HCT116 (cell line): ENCODE results near the gene UTP15. TPM values are rescaled to one million over a fixed set of nuclear protein-coding genes. Genes with fewer than 3 reads are reported as not detected.

ENCODE experiments used
- ATAC-seq: fragments of 200-7000 bp; cut with Tn5 transposase; 2 replicates; pipeline ENCODE4 v1.9.1; 2020; ENCODE audit warnings: mild to moderate bottlenecking, moderate library complexity
- BruUV-seq: library from RNA; stranded (reverse); fragments of 400-500 nt; replicated peaks from 2 replicates; lab custom pipeline; 2021; lab: Mats Ljungman, UMichigan
- CTCF ChIA-PET: fragments of 300-600 bp; sonication (Branson Sonifier 250); formaldehyde crosslinking; loops from one replicate; lab custom pipeline; 2021; ENCODE audit warnings: antibody characterized with exemption; lab: Charles Lee
- POLR2A ChIA-PET: fragments of 300-600, 350-600 bp; sonication (Branson Sonifier 250); formaldehyde crosslinking; loops from one replicate; lab custom pipeline; 2021; ENCODE audit warnings: antibody characterized with exemption; lab: Charles Lee
- RAD21 ChIA-PET, 2 experiments: fragments of 300-600 bp; sonication (Branson Sonifier 250); formaldehyde crosslinking; loops; one replicate each; lab custom pipeline; 2023; ENCODE audit warnings: low total read pairs in 2 of 2; ENCODE audit not compliant: uncharacterized antibody in 2 of 2, unreplicated experiment in 2 of 2, low non-redundant PET in 1 of 2; lab: Charles Lee
- DNase-seq: peaks from one replicate; pipeline ENCODE4 v3.0.0-alpha.2; 2010; ENCODE audit warnings: low read depth, low spot score
- H2AFZ ChIP-seq: fragments of 200-600 bp; shearing (Covaris generic), sonication (generic); 2 replicates; pipeline ENCODE4 v1.6.1; 2017; ENCODE audit warnings: low read depth, mixed run types, mixed read lengths, antibody characterized with exemption, low read length; ENCODE audit not compliant: poor library complexity, severe bottlenecking
- H3K27ac ChIP-seq: 2 replicates; pipeline ENCODE4 v1.5.1; 2012; ENCODE audit warnings: low read depth, low read length
- H3K27me3 ChIP-seq: fragments of 200-600 bp; sonication (generic); 2 replicates; pipeline ENCODE4 v1.6.1; 2016; ENCODE audit warnings: mixed run types, low read length, mixed read lengths; ENCODE audit not compliant: insufficient read depth
- H3K36me3 ChIP-seq, 2 experiments: fragments of 200-500 bp in 1 of 2; fragments of 200-600 bp in 1 of 2; sonication (Bioruptor generic) in 1 of 2; sonication (generic) in 1 of 2; 2 replicates each; pipeline versions ENCODE4 v1.5.1 to v1.6.1; 2014 to 2016; ENCODE audit warnings: low read length in 2 of 2, inconsistent platforms in 1 of 2, mixed read lengths in 1 of 2, mixed run types in 1 of 2; ENCODE audit not compliant: insufficient read depth in 2 of 2, control insufficient read depth in 1 of 2
- H3K4me1 ChIP-seq, 2 experiments: fragments of 200-600 bp in 1 of 2; sonication (generic) in 1 of 2; 2 replicates each; pipeline versions ENCODE4 v1.5.1 to v1.6.1; 2012 to 2017; ENCODE audit warnings: low read length in 2 of 2, inconsistent platforms in 1 of 2, mild to moderate bottlenecking in 1 of 2, mixed read lengths in 1 of 2, mixed run types in 1 of 2, moderate library complexity in 1 of 2; ENCODE audit not compliant: insufficient read depth in 2 of 2, control insufficient read depth in 1 of 2
- H3K4me2 ChIP-seq: fragments of 200-600 bp; sonication (generic); 2 replicates; pipeline ENCODE4 v1.6.1; 2017; ENCODE audit warnings: mixed run types, low read length, mixed read lengths
- H3K4me3 ChIP-seq, 2 experiments: fragments of 200-600 bp in 1 of 2; sonication (generic) in 1 of 2; replicated peaks in 1 of 2; 2 replicates each; pipeline ENCODE4 v1.5.1; 2011 to 2016; ENCODE audit warnings: low read length in 2 of 2, control low read depth in 1 of 2, low read depth in 1 of 2, mild to moderate bottlenecking in 1 of 2, mixed read lengths in 1 of 2, mixed run types in 1 of 2
- H3K79me2 ChIP-seq: fragments of 200-600 bp; sonication (generic); 2 replicates; pipeline ENCODE4 v1.6.1; 2017; ENCODE audit warnings: mild to moderate bottlenecking, mixed run types, low read length, moderate library complexity, mixed read lengths; ENCODE audit not compliant: insufficient read depth
- H3K9ac ChIP-seq: fragments of 200-600 bp; sonication (generic); 2 replicates; pipeline ENCODE4 v1.6.1; 2016; ENCODE audit warnings: low read length, mixed read lengths
- H3K9me2 ChIP-seq: fragments of 200-600 bp; sonication (generic), shearing (Covaris generic); 2 replicates; pipeline ENCODE4 v1.6.1; 2017; ENCODE audit warnings: mixed run types, mild to moderate bottlenecking, moderate library complexity; ENCODE audit not compliant: insufficient read depth
- H3K9me3 ChIP-seq, 2 experiments: fragments of 200-500 bp in 1 of 2; fragments of 200-600 bp in 1 of 2; sonication (Bioruptor generic) in 1 of 2; sonication (generic) in 1 of 2; 2 replicates each; pipeline ENCODE4 v1.6.1; 2014 to 2017; ENCODE audit warnings: low read length in 2 of 2, mixed read lengths in 2 of 2, inconsistent platforms in 1 of 2, low read depth in 1 of 2, mild to moderate bottlenecking in 1 of 2, mixed run types in 1 of 2, moderate library complexity in 1 of 2; ENCODE audit not compliant: control insufficient read depth in 1 of 2, insufficient read depth in 1 of 2
- H4K20me1 ChIP-seq: fragments of 200-600 bp; sonication (generic), shearing (Covaris generic); 2 replicates; pipeline ENCODE4 v1.6.1; 2017; ENCODE audit warnings: mixed run types, mild to moderate bottlenecking, moderate library complexity; ENCODE audit not compliant: insufficient read depth
- CBX3 ChIP-seq: IDR thresholded peaks from 2 replicates; pipeline ENCODE4 v1.6.1; 2012; ENCODE audit warnings: low read depth
- CTCF ChIP-seq, 3 experiments: fragments of 200-600 bp in 1 of 3; sonication (generic) in 1 of 3; IDR thresholded peaks in 2 of 3; conservative IDR thresholded peaks in 1 of 3; 2 replicates each; pipeline ENCODE4 v1.5.1; 2012 to 2017; ENCODE audit warnings: low read depth in 2 of 3, low read length in 2 of 3, antibody characterized with exemption in 1 of 3, borderline replicate concordance in 1 of 3, control low read depth in 1 of 3, mild to moderate bottlenecking in 1 of 3, mixed read lengths in 1 of 3, mixed run types in 1 of 3, moderate library complexity in 1 of 3; ENCODE audit not compliant: insufficient read depth in 1 of 3
- EGR1 ChIP-seq: IDR thresholded peaks from 2 replicates; pipeline ENCODE4 v1.6.1; 2012; ENCODE audit warnings: low read depth
- ELF1 ChIP-seq: IDR thresholded peaks from 2 replicates; pipeline ENCODE4 v1.6.1; 2012; ENCODE audit warnings: low read depth, borderline replicate concordance
- EZH2 ChIP-seq: fragments of 200-600 bp; sonication (generic); IDR thresholded peaks from 2 replicates; pipeline ENCODE4 v1.6.1; 2017; ENCODE audit warnings: antibody characterized with exemption, mixed run types
- FOSL1 ChIP-seq: IDR thresholded peaks from 2 replicates; pipeline ENCODE4 v1.6.1; 2012; ENCODE audit warnings: low read depth
- JUND ChIP-seq: IDR thresholded peaks from 2 replicates; pipeline ENCODE4 v1.6.1; 2012
- POLR2A ChIP-seq: IDR thresholded peaks from 2 replicates; pipeline ENCODE4 v1.7.0; 2011; ENCODE audit warnings: borderline replicate concordance; ENCODE audit not compliant: insufficient read depth, insufficient read length; ENCODE audit errors: extremely low read depth
- POLR2AphosphoS5 ChIP-seq: IDR thresholded peaks from 2 replicates; pipeline ENCODE4 v1.6.1; 2011; ENCODE audit warnings: mild to moderate bottlenecking, low read depth, low read length, moderate library complexity
- RAD21 ChIP-seq: IDR thresholded peaks from 2 replicates; pipeline ENCODE4 v1.6.1; 2012; ENCODE audit warnings: low read depth, mild to moderate bottlenecking
- SRF ChIP-seq: IDR thresholded peaks from 2 replicates; pipeline ENCODE4 v1.6.1; 2012; ENCODE audit warnings: low read depth
- TCF7L2 ChIP-seq: IDR thresholded peaks from 2 replicates; pipeline ENCODE4 v1.7.0; 2011; ENCODE audit warnings: borderline replicate concordance, inconsistent platforms; ENCODE audit not compliant: insufficient read depth, insufficient read length; ENCODE audit errors: extremely low read depth
- ZNF274 ChIP-seq: fragments of 200-500 bp; sonication (Bioruptor generic); IDR thresholded peaks from 2 replicates; pipeline ENCODE4 v1.6.1; 2014; ENCODE audit warnings: mild to moderate bottlenecking, low read depth, low read length, inconsistent platforms
- intact Hi-C: fragments of 100-400 bp; cut with micrococcal nuclease; formaldehyde crosslinking; loops from 2 replicates; pipeline ENCODE4 v1.10.0; 2022
- total RNA-seq: library from RNA; stranded (reverse); gene quantifications from one replicate; pipeline ENCODE4 v1.2.1, GENCODE V29; 2021; ENCODE audit not compliant: unreplicated experiment

Gene UTP15
- total RNA-seq, 1 experiment from 2014 or later, result 39.3 TPM

- POLR2A ChIA-PET, result no interaction called here
- H3K4me2 ChIP-seq, result no peak overlapping the region
Measured at GRCh38 chr5:73539730-73540129, 25.8 kb upstream of the UTP15 start.

More at GRCh38 chr5:73539730-73540129, 25.8 kb upstream of the UTP15 start:
- ATAC-seq (no peak), DNase-seq (no peak)
- RAD21 ChIA-PET, result no interaction called here
- H3K4me3 ChIP-seq, result no peak overlapping the region
- TF ChIP-seq ZNF274 (no peak), POLR2AphosphoS5 (no peak), FOSL1 (no peak), JUND (no peak), CBX3 (no peak), CTCF (IDR thresholded peaks at IDR 0.05 in 2 of 3, conservative IDR thresholded peaks at IDR 0.05 in 1 of 3; ENCODE audit: borderline replicate concordance in 1 of 3, insufficient read depth in 1 of 3, low read depth in 2 of 3, low read length in 2 of 3) (no peak), EZH2 (no peak), ELF1 (no peak), EGR1 (no peak), RAD21 (no peak), TCF7L2 (no peak), POLR2A (no peak), SRF (no peak)
- no peaks in the 10 kb centered on the region for H4K20me1 ChIP-seq
- H2AFZ ChIP-seq, result no peak overlapping the region
- H3K36me3 ChIP-seq, result no peaks in the 10 kb centered on the region
- no peak overlapping the region for H3K9ac ChIP-seq
- H3K79me2 ChIP-seq, result no peaks in the 10 kb centered on the region
- no TSS peak for BruUV-seq
- H3K27me3 ChIP-seq, result no peaks in the 10 kb centered on the region
- no peak overlapping the region for H3K27ac ChIP-seq
- H3K9me3 ChIP-seq, result peaks cover 3 to 4% of the 10 kb centered on the region in 2 experiments; a peak in 1 of 4 replicates
- intact Hi-C loops, result loop anchor here (10.0 kb wide), 2 partner anchors 615 to 1765 kb away; no protein-coding TSS in a partner anchor
- H3K9me2 ChIP-seq, result no peaks in the 10 kb centered on the region
- peaks cover 0 to 4% of the 10 kb centered on the region in 2 experiments; a peak in 1 of 4 replicates for H3K4me1 ChIP-seq
- CTCF ChIA-PET, result no interaction called here
